ENCODE data around the gene DNTT. TPM values are rescaled to one million over a fixed set of nuclear protein-coding genes. Genes with fewer than 3 reads are reported as not detected.
"Not testable (repeated sequence)": the region's sequence is repeated elsewhere in the genome, so short reads cannot be mapped to it uniquely, and the experiment has no call there.

DNTT gene
- total RNA-seq, 1 donor from 2014 or later, result not detected

DNA sequence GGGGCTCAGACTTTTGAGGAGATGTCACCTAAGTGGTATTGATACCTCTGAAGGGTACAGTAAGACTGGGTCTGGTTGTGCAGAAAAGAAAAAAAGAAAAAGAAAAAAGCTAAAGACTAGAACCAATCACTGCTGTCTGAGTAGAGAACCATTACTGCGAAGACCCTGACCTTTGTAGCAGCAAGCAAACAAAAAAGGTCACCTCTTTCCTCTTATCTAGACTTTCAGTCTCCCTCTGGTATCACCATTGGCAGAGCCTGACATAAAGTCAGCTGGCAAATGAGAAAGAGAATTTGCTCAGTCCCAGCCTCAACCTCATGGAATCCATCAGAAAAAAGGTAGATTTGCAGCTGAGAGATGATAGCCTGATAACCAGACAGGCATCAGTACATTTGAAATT lies 2.6 kb upstream of the DNTT start:
- Histone ChIP-seq H3K36me3 (no peaks in the 10 kb centered on the region), H3K27me3 (ENCODE audit: low read depth) (peaks cover 49% of the 10 kb centered on the region), H3K4me3 (no peak overlapping the region), H3K9me3 (replicated peaks) (no peaks in the 10 kb centered on the region), H3K27ac (replicated peaks) (no peak overlapping the region), H3K4me1 (no peaks in the 10 kb centered on the region)
- no peak for TF ChIP-seq CTCF (IDR thresholded peaks at IDR 0.05; ENCODE audit: borderline replicate concordance)
- intact Hi-C loops (cut with micrococcal nuclease), result no loop called here
- DNase-seq, result no peak

- Histone ChIP-seq H3K36me3 (no peaks in the 10 kb centered on the region), H3K9me3 (replicated peaks) (no peaks in the 10 kb centered on the region), H3K27me3 (ENCODE audit: low read depth) (peaks cover 32% of the 10 kb centered on the region), H3K4me3 (no peak overlapping the region), H3K27ac (replicated peaks) (no peak overlapping the region), H3K4me1 (peaks cover 14% of the 10 kb centered on the region)
- no peak for TF ChIP-seq CTCF (IDR thresholded peaks at IDR 0.05; ENCODE audit: borderline replicate concordance)
- intact Hi-C loops (cut with micrococcal nuclease), result no loop called here
- no peak for DNase-seq
These were observed 785 bp downstream of the DNTT start for GRCh38 chr10:96305019-96305418.

DNA sequence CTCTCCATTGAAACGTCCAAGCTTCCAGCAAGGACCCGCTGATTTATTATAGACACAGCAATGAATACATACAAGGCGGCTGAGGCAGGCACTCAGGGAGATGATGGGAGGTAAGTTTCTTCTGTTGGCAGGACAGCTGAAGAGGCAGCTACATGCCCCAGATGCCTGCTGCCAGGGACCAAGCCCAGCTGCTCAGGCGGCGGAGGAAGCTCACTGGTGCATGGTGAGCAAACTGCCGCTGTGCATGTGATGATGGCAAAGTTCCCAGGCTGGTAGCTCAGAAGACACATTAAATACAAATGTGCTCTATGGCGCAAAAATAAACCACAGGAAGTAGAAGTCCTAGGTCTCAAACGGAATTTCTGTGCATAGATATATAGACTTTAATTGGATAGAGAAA lies 2.3 kb downstream of the DNTT start:
- peak; percentile 61 for DNase-seq
- Histone ChIP-seq H3K27ac (replicated peaks) (no peak overlapping the region), H3K36me3 (no peaks in the 10 kb centered on the region), H3K9me3 (replicated peaks) (no peaks in the 10 kb centered on the region), H3K27me3 (ENCODE audit: low read depth) (peaks cover 18% of the 10 kb centered on the region), H3K4me1 (peaks cover 26% of the 10 kb centered on the region), H3K4me3 (no peak overlapping the region)
- no peak for TF ChIP-seq CTCF (IDR thresholded peaks at IDR 0.05; ENCODE audit: borderline replicate concordance)
- intact Hi-C loops (cut with micrococcal nuclease), result no loop called here

GRCh38 chr10:96308854-96309253 lies 4.6 kb downstream of the DNTT start:
- DNase-seq; H3K36me3 ChIP-seq; H3K27ac ChIP-seq (replicated peaks); intact Hi-C loops (cut with micrococcal nuclease); H3K4me3 ChIP-seq; H3K9me3 ChIP-seq (replicated peaks); H3K27me3 ChIP-seq (ENCODE audit: low read depth): not testable (repeated sequence)
- peaks cover 28% of the 10 kb centered on the region for H3K4me1 ChIP-seq

GRCh38 chr10:96309628-96310320 lies 5.5 kb downstream of the DNTT start:
- H3K9me3 ChIP-seq (replicated peaks), result no peaks in the 10 kb centered on the region
- peak overlapping the region; percentile 17 for H3K27ac ChIP-seq (replicated peaks)
- DNase-seq, result no peak
- intact Hi-C loops (cut with micrococcal nuclease), result no loop called here
- TF ChIP-seq CTCF (IDR thresholded peaks at IDR 0.05; ENCODE audit: borderline replicate concordance), result no peak
- H3K36me3 ChIP-seq, result no peaks in the 10 kb centered on the region
- no peaks in the 10 kb centered on the region for H3K27me3 ChIP-seq (ENCODE audit: low read depth)
- H3K4me1 ChIP-seq, result peaks cover 28% of the 10 kb centered on the region
- no peak overlapping the region for H3K4me3 ChIP-seq

DNA sequence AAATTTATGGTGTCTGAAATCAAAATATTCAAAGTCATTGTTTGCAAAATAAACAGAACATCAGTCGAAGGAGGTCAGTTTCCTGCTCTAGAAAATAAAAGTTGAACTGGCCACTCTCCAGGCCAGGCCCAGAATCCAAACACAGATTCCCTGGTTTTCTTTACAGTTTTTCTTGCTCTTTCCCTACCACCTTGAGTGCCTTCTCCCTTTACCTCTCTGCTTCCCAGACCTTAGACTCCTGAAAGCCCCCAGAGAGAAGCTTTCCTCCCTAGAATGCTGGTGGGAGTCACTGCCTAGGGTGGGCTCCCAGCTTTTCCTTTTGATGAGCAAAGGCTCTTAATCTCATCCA lies 6.1 kb downstream of the DNTT start:
- no peaks in the 10 kb centered on the region for H3K9me3 ChIP-seq (replicated peaks)
- no peak for TF ChIP-seq CTCF (IDR thresholded peaks at IDR 0.05; ENCODE audit: borderline replicate concordance)
- intact Hi-C loops (cut with micrococcal nuclease), result no loop called here
- no peak overlapping the region for H3K27ac ChIP-seq (replicated peaks)
- H3K36me3 ChIP-seq, result no peaks in the 10 kb centered on the region
- no peak for DNase-seq
- H3K27me3 ChIP-seq (ENCODE audit: low read depth), result no peaks in the 10 kb centered on the region
- peaks cover 28% of the 10 kb centered on the region for H3K4me1 ChIP-seq
- no peak overlapping the region for H3K4me3 ChIP-seq

All from left ventricle myocardium inferior (tissue), 1 donor.